SK-N-SH treated with all-trans-retinoic acid at 6 μM for 48 hours (cell line): ENCODE results near the gene CTF1.
"Not testable (repeated sequence)": the region's sequence is repeated elsewhere in the genome, so short reads cannot be mapped to it uniquely, and the experiment has no call there.

Experiments
- ATAC-seq: fragments of 200-7000 bp; cut with Tn5 transposase; 3 replicates; pipeline ENCODE4 v1.9.1; 2020; ENCODE audit warnings: mild to moderate bottlenecking, moderate library complexity
- ARNTL ChIP-seq: fragments of 450-650 bp; formaldehyde crosslinking; IDR thresholded peaks from 2 replicates; pipeline ENCODE4 v1.5.0; 2020; ENCODE audit warnings: low read depth, mild to moderate bottlenecking, moderate library complexity, borderline replicate concordance
- BACH2 ChIP-seq: fragments of 250-450 bp; sonication (Bioruptor Pico); IDR thresholded peaks from 2 replicates; pipeline ENCODE4 v1.9.0; 2021; ENCODE audit warnings: mild to moderate bottlenecking, borderline replicate concordance
- CSDC2 ChIP-seq: fragments of 250-450 bp; sonication (Bioruptor Pico); IDR thresholded peaks from 2 replicates; pipeline ENCODE4 v1.5.0; 2020; ENCODE audit warnings: mild to moderate bottlenecking, moderate library complexity
- ESRRG ChIP-seq: fragments of 250-450 bp; sonication (Bioruptor Pico); IDR thresholded peaks from 2 replicates; pipeline ENCODE4 v1.6.1; 2021; ENCODE audit warnings: mild to moderate bottlenecking
- GLIS3 ChIP-seq: fragments of 250-450 bp; sonication (Bioruptor Pico); IDR thresholded peaks from 2 replicates; pipeline ENCODE4 v1.5.0; 2020; ENCODE audit warnings: mild to moderate bottlenecking, moderate library complexity
- ISL1 ChIP-seq: fragments of 250-450 bp; sonication (Bioruptor Pico); IDR thresholded peaks from 2 replicates; pipeline ENCODE4 v2.1.2; 2022; ENCODE audit warnings: mild to moderate bottlenecking, moderate library complexity
- OSR1 ChIP-seq: fragments of 250-450 bp; sonication (Bioruptor Pico); IDR thresholded peaks from 2 replicates; pipeline ENCODE4 v1.8.0; 2022; ENCODE audit warnings: moderate library complexity, mild to moderate bottlenecking, inconsistent platforms
- PPARA ChIP-seq: fragments of 250-450 bp; sonication (Bioruptor Pico); IDR thresholded peaks from 2 replicates; pipeline ENCODE4 v1.5.0; 2020; ENCODE audit warnings: mild to moderate bottlenecking, borderline replicate concordance
- RARB ChIP-seq: fragments of 250-450 bp; sonication (Bioruptor Pico); IDR thresholded peaks from 2 replicates; pipeline ENCODE4 v1.8.0; 2021; ENCODE audit warnings: mild to moderate bottlenecking, moderate library complexity
- SNAI2 ChIP-seq: fragments of 250-450 bp; sonication (Bioruptor Pico); IDR thresholded peaks from 2 replicates; pipeline ENCODE4 v1.5.0; 2020; ENCODE audit warnings: mild to moderate bottlenecking, moderate library complexity
- TCF4 ChIP-seq: fragments of 250-450 bp; sonication (Bioruptor Pico); IDR thresholded peaks from 2 replicates; pipeline ENCODE4 v1.8.0; 2021; ENCODE audit warnings: mild to moderate bottlenecking, moderate library complexity, borderline replicate concordance
- TOX ChIP-seq: fragments of 250-450 bp; sonication (Bioruptor Pico); IDR thresholded peaks from 2 replicates; pipeline ENCODE4 v1.8.0; 2021; ENCODE audit warnings: mild to moderate bottlenecking, moderate library complexity, borderline replicate concordance
- ZC3H10 ChIP-seq: fragments of 250-450 bp; sonication (Bioruptor Pico); IDR thresholded peaks from 2 replicates; pipeline ENCODE4 v1.5.1; 2021; ENCODE audit warnings: mild to moderate bottlenecking, moderate library complexity
- ZFP3 ChIP-seq: fragments of 250-450 bp; sonication (Bioruptor Pico); IDR thresholded peaks from 2 replicates; pipeline ENCODE4 v1.5.0; 2020; ENCODE audit warnings: mild to moderate bottlenecking, moderate library complexity
- ZFP30 ChIP-seq: fragments of 450-650 bp; formaldehyde crosslinking; IDR thresholded peaks from 2 replicates; pipeline ENCODE4 v1.5.0; 2022; ENCODE audit warnings: mild to moderate bottlenecking, moderate library complexity
- ZNF565 ChIP-seq: fragments of 450-650 bp; formaldehyde crosslinking; conservative IDR thresholded peaks from 2 replicates; pipeline ENCODE4 v1.5.0; 2020; ENCODE audit warnings: low read depth, mild to moderate bottlenecking, moderate library complexity
- ZNF8 ChIP-seq: fragments of 450-650 bp; formaldehyde crosslinking; IDR thresholded peaks from 2 replicates; pipeline ENCODE4 v1.5.0; 2020; ENCODE audit warnings: mild to moderate bottlenecking, moderate library complexity
- TF ChIP-seq, protein P1 (sequence below): fragments of 250-450 bp; sonication (Bioruptor Pico); IDR thresholded peaks from 2 replicates; pipeline ENCODE4 v1.5.1; 2021; ENCODE audit warnings: mild to moderate bottlenecking, moderate library complexity
- TF ChIP-seq, protein P2 (sequence below): fragments of 250-450 bp; sonication (Bioruptor Pico); IDR thresholded peaks from 2 replicates; pipeline ENCODE4 v1.8.0; 2021; ENCODE audit warnings: low read depth, mild to moderate bottlenecking, moderate library complexity, borderline replicate concordance
- TF ChIP-seq, protein P3 (sequence below): fragments of 250-450 bp; sonication (Bioruptor Pico); IDR thresholded peaks from 2 replicates; pipeline ENCODE4 v1.5.1; 2020; ENCODE audit warnings: low read depth, mild to moderate bottlenecking, moderate library complexity
- TF ChIP-seq, protein P4 (sequence below): fragments of 250-450 bp; sonication (Bioruptor Pico); IDR thresholded peaks from 2 replicates; pipeline ENCODE4 v1.8.0; 2020; ENCODE audit warnings: mild to moderate bottlenecking, moderate library complexity, borderline replicate concordance

CTF1 gene

DNA sequence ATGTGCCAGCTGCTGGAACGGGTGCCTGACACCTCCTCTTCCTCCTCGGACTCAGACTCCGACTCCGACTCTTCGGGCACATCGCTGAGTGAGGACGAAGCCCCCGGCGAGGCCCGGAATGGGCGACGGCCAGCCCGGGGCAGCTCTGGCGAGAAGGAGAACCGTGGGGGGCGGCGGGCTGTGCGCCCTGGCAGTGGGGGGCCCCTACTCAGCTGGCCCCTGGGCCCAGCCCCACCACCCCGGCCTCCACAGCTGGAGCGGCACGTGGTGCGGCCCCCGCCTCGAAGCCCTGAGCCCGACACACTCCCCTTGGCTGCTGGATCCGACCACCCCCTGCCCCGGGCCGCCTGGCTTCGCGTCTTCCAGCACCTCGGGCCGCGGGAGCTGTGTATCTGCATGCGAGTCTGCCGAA is 33.8 kb downstream of the CTF1 start:
- TF ChIP-seq RARB (CRISPR knock-in tag) (no peak), ESRRG (CRISPR knock-in tag) (no peak), ZFP3 (CRISPR knock-in tag) (no peak), ZFP30 (CRISPR knock-in tag) (no peak), GLIS3 (no peak), ZNF565 (CRISPR knock-in tag) (no peak), ARNTL (CRISPR knock-in tag) (no peak), TOX (CRISPR knock-in tag) (no peak), ZNF8 (no peak), TCF4 (CRISPR knock-in tag) (no peak), BACH2 (CRISPR knock-in tag) (no peak)
- TF ChIP-seq, protein P1, sequence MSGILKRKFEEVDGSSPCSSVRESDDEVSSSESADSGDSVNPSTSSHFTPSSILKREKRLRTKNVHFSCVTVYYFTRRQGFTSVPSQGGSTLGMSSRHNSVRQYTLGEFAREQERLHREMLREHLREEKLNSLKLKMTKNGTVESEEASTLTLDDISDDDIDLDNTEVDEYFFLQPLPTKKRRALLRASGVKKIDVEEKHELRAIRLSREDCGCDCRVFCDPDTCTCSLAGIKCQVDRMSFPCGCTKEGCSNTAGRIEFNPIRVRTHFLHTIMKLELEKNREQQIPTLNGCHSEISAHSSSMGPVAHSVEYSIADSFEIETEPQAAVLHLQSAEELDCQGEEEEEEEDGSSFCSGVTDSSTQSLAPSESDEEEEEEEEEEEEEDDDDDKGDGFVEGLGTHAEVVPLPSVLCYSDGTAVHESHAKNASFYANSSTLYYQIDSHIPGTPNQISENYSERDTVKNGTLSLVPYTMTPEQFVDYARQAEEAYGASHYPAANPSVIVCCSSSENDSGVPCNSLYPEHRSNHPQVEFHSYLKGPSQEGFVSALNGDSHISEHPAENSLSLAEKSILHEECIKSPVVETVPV (CRISPR knock-in tag): no peak
- ATAC-seq: no peak

DNA sequence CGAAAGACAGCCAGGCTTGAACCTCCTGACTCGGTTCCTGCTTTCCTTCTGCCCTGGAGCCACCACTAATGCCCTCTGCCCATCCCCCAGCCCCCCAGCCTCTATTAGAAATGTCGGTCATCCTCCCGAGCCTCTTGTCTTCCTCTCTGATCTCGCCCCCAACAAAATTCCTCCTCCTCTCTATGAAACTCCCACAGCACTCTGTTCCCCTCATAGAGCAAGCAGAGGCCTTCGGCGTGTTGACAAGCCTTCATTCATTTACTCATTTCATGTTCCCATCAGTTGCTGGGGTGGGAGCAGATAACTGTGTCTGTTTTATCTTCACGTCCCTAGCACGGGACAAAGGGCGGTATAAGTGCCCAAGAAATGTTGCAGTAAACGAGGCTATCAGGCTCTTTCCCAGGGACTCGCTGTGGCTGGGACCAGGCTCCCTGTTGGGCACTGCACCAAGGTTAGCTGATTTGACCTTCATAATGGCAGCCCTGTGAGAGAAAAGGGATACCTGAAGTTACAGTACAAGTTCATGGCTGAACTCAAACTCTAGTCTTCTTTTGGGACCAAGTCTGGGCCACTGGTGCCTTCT is 34.7 kb downstream of the CTF1 start:
- ATAC-seq: no peak
- TF ChIP-seq, protein P2, sequence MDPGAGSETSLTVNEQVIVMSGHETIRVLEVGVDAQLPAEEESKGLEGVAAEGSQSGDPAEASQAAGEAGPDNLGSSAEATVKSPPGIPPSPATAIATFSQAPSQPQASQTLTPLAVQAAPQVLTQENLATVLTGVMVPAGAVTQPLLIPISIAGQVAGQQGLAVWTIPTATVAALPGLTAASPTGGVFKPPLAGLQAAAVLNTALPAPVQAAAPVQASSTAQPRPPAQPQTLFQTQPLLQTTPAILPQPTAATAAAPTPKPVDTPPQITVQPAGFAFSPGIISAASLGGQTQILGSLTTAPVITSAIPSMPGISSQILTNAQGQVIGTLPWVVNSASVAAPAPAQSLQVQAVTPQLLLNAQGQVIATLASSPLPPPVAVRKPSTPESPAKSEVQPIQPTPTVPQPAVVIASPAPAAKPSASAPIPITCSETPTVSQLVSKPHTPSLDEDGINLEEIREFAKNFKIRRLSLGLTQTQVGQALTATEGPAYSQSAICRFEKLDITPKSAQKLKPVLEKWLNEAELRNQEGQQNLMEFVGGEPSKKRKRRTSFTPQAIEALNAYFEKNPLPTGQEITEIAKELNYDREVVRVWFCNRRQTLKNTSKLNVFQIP (CRISPR knock-in tag): no peak
- no peak for TF ChIP-seq RARB (CRISPR knock-in tag)
- TF ChIP-seq ZC3H10 (CRISPR knock-in tag): no peak
- no peak for TF ChIP-seq ZFP3 (CRISPR knock-in tag)
- TF ChIP-seq GLIS3: no peak
- no peak for TF ChIP-seq OSR1 (CRISPR knock-in tag)
- no peak for TF ChIP-seq SNAI2
- TF ChIP-seq, protein P3, sequence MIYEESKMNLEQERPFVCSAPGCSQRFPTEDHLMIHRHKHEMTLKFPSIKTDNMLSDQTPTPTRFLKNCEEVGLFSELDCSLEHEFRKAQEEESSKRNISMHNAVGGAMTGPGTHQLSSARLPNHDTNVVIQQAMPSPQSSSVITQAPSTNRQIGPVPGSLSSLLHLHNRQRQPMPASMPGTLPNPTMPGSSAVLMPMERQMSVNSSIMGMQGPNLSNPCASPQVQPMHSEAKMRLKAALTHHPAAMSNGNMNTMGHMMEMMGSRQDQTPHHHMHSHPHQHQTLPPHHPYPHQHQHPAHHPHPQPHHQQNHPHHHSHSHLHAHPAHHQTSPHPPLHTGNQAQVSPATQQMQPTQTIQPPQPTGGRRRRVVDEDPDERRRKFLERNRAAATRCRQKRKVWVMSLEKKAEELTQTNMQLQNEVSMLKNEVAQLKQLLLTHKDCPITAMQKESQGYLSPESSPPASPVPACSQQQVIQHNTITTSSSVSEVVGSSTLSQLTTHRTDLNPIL (CRISPR knock-in tag): no peak
- TF ChIP-seq ESRRG (CRISPR knock-in tag): no peak
- no peak for TF ChIP-seq ISL1

DNA sequence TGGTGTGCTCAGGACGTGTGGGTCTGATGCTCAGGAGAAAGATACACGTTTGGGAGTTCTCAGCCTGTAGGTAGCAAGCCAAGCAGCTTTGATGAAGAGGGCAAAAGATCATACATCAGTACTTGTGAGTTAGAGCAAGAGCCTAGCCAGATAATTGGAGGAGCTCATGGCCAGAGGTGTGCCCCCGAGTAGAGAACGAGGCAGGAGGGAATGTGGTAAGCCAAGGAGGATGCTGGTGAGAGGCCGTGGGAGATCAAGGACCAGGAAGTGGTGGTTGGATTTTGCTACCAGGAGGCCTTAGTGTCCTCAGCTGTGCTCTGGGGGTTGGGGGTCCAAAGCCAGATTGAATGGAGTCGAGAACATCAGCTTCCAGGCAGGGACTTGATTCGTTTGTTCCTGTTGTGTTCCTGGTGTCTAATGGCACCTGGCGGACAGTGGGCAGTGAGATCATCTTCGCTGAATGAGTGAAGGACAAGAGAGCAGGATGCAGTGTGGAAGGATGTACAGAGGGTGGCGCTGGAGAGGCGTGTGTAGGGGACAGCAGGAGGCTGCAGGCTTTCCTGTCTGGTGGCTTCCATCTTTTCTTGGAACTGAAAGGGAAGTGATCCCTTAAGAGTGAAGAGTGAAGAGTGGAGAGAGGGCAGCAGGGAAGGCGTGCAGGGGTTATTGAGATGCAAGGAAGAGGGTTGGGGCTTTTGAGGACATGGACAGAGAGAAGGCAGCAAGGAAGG is 38.6 kb downstream of the CTF1 start:
- TF ChIP-seq GLIS3: no peak
- TF ChIP-seq, protein P1 (CRISPR knock-in tag): no peak
- TF ChIP-seq ZFP3 (CRISPR knock-in tag): no peak
- TF ChIP-seq PPARA: no peak
- TF ChIP-seq ZNF8: no peak
- TF ChIP-seq ARNTL (CRISPR knock-in tag): no peak
- no peak for TF ChIP-seq RARB (CRISPR knock-in tag)
- TF ChIP-seq ZC3H10 (CRISPR knock-in tag): no peak
- peak; percentile 83 for ATAC-seq

DNA sequence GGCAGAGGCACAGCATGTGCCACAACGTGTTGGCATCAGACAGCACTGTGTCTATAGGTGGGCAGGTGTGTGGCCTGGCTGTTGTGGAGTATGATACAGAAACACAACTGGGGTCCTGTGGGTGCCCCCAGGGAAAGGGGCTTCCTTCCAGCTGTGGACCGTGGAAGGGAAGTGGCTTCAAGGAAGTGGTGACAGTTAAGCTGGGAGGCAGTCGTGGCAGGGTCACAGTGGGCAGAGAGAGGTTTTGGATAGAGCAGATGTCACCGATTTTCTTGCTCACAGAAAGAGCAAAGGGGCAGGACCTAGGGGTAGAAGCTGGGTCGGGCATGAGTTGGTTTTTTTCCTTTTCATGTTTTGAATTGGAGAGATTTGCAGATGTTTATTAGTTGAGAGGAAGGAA is 41.3 kb downstream of the CTF1 start:
- ATAC-seq: no peak
- TF ChIP-seq, protein P4, sequence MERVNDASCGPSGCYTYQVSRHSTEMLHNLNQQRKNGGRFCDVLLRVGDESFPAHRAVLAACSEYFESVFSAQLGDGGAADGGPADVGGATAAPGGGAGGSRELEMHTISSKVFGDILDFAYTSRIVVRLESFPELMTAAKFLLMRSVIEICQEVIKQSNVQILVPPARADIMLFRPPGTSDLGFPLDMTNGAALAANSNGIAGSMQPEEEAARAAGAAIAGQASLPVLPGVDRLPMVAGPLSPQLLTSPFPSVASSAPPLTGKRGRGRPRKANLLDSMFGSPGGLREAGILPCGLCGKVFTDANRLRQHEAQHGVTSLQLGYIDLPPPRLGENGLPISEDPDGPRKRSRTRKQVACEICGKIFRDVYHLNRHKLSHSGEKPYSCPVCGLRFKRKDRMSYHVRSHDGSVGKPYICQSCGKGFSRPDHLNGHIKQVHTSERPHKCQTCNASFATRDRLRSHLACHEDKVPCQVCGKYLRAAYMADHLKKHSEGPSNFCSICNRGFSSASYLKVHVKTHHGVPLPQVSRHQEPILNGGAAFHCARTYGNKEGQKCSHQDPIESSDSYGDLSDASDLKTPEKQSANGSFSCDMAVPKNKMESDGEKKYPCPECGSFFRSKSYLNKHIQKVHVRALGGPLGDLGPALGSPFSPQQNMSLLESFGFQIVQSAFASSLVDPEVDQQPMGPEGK (CRISPR knock-in tag): no peak
- TF ChIP-seq ESRRG (CRISPR knock-in tag) (no peak), BACH2 (CRISPR knock-in tag) (no peak), ZFP30 (CRISPR knock-in tag) (no peak), TOX (CRISPR knock-in tag) (no peak), ZNF565 (CRISPR knock-in tag) (no peak), ARNTL (CRISPR knock-in tag) (no peak), CSDC2 (CRISPR knock-in tag) (no peak), RARB (CRISPR knock-in tag) (no peak), GLIS3 (no peak), ZNF8 (no peak)
- TF ChIP-seq, protein P2 (CRISPR knock-in tag): no peak
- TF ChIP-seq, protein P3 (CRISPR knock-in tag): no peak

DNA sequence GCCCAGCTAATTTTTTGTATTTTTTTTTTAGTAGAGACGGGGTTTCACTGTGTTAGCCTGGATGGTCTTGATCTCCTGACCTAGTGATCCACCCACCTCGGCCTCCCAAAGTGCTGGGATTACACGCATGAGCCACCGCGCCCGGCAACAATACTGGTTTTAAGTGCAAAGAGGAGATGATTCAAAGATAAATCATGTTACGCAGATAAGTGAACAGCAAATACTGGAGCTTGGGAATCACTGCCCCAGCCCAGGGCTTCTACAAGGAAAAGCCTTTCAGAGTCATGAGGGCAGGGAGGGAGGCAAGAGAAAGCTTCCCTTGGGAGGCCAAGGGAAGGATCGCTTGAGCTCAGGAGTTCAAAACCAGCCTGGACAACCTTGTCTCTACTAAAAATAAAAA is 43.2 kb downstream of the CTF1 start:
- ATAC-seq: not testable (repeated sequence)
